ENCODE data around the gene TBXAS1.

The TBXAS1 gene

GRCh38 chr7:140062528-140063299, 233.7 kb downstream of the TBXAS1 start, which contains the start of gene PARP12 (continued):
- TF ChIP-seq, protein P1, sequence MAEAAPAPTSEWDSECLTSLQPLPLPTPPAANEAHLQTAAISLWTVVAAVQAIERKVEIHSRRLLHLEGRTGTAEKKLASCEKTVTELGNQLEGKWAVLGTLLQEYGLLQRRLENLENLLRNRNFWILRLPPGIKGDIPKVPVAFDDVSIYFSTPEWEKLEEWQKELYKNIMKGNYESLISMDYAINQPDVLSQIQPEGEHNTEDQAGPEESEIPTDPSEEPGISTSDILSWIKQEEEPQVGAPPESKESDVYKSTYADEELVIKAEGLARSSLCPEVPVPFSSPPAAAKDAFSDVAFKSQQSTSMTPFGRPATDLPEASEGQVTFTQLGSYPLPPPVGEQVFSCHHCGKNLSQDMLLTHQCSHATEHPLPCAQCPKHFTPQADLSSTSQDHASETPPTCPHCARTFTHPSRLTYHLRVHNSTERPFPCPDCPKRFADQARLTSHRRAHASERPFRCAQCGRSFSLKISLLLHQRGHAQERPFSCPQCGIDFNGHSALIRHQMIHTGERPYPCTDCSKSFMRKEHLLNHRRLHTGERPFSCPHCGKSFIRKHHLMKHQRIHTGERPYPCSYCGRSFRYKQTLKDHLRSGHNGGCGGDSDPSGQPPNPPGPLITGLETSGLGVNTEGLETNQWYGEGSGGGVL (tag by site-specific recombination; IDR thresholded peaks at IDR 0.05) = no peak; the same call in 1 of the 2 replicates
- TF ChIP-seq ZNF843 (tag by site-specific recombination; IDR thresholded peaks at IDR 0.05) (no peak), ZNF768 (tag by site-specific recombination; IDR thresholded peaks at IDR 0.05) (no peak), ZNF404 (tag by site-specific recombination; IDR thresholded peaks at IDR 0.05) (no peak), PATZ1 (tag by site-specific recombination; IDR thresholded peaks at IDR 0.05) (peak; percentile 65), ZBTB21 (tag by site-specific recombination; IDR thresholded peaks at IDR 0.05) (no peak), ZNF391 (tag by site-specific recombination; IDR thresholded peaks at IDR 0.05; ENCODE audit: borderline replicate concordance, low read depth) (no peak), ZNF24 (tag by site-specific recombination; IDR thresholded peaks at IDR 0.05) (peak; percentile 43; the same call in 1 of the 2 replicates), ZNF335 (tag by site-specific recombination; conservative IDR thresholded peaks at IDR 0.05) (no peak), ZNF140 (tag by site-specific recombination; IDR thresholded peaks at IDR 0.05) (no peak), ZNF677 (tag by site-specific recombination; IDR thresholded peaks at IDR 0.05) (no peak; the same call in 1 of the 2 replicates), ZNF521 (tag by site-specific recombination; IDR thresholded peaks at IDR 0.05) (no peak), ZNF311 (tag by site-specific recombination; IDR thresholded peaks at IDR 0.05; ENCODE audit: borderline replicate concordance) (no peak), ZFP3 (tag by site-specific recombination; IDR thresholded peaks at IDR 0.05; ENCODE audit: low read depth) (no peak), SP7 (tag by site-specific recombination; IDR thresholded peaks at IDR 0.05) (peak; percentile 28), ZNF837 (tag by site-specific recombination; IDR thresholded peaks at IDR 0.05) (no peak), ZNF423 (tag by site-specific recombination; IDR thresholded peaks at IDR 0.05) (no peak), OSR2 (tag by site-specific recombination; IDR thresholded peaks at IDR 0.05) (0 out of 2 replicates have a peak, but pooled peaks have one; percentile 28), MZF1 (tag by site-specific recombination; IDR thresholded peaks at IDR 0.05; ENCODE audit: borderline replicate concordance) (no peak), ZNF777 (tag by site-specific recombination; IDR thresholded peaks at IDR 0.05; ENCODE audit: borderline replicate concordance) (peak; percentile 95; the same call in 1 of the 2 replicates), ZNF473 (tag by site-specific recombination; IDR thresholded peaks at IDR 0.05) (no peak), YY2 (tag by site-specific recombination; IDR thresholded peaks at IDR 0.05) (peak; percentile 27; the same call in 1 of the 2 replicates), ZNF2 (tag by site-specific recombination; IDR thresholded peaks at IDR 0.05) (no peak), ZNF624 (tag by site-specific recombination; IDR thresholded peaks at IDR 0.05) (no peak), PRDM1 (tag by site-specific recombination; IDR thresholded peaks at IDR 0.05) (no peak), MYNN (tag by site-specific recombination; IDR thresholded peaks at IDR 0.05; ENCODE audit: borderline replicate concordance) (no peak), ZNF169 (tag by site-specific recombination; IDR thresholded peaks at IDR 0.05) (no peak), IKZF3 (tag by site-specific recombination; IDR thresholded peaks at IDR 0.05) (0 out of 2 replicates have a peak, but pooled peaks have one; percentile 34)
- TF ChIP-seq, protein P2, sequence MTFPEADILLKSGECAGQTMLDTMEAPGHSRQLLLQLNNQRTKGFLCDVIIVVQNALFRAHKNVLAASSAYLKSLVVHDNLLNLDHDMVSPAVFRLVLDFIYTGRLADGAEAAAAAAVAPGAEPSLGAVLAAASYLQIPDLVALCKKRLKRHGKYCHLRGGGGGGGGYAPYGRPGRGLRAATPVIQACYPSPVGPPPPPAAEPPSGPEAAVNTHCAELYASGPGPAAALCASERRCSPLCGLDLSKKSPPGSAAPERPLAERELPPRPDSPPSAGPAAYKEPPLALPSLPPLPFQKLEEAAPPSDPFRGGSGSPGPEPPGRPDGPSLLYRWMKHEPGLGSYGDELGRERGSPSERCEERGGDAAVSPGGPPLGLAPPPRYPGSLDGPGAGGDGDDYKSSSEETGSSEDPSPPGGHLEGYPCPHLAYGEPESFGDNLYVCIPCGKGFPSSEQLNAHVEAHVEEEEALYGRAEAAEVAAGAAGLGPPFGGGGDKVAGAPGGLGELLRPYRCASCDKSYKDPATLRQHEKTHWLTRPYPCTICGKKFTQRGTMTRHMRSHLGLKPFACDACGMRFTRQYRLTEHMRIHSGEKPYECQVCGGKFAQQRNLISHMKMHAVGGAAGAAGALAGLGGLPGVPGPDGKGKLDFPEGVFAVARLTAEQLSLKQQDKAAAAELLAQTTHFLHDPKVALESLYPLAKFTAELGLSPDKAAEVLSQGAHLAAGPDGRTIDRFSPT (tag by site-specific recombination; IDR thresholded peaks at IDR 0.05) = no peak
- TF ChIP-seq, protein P3, sequence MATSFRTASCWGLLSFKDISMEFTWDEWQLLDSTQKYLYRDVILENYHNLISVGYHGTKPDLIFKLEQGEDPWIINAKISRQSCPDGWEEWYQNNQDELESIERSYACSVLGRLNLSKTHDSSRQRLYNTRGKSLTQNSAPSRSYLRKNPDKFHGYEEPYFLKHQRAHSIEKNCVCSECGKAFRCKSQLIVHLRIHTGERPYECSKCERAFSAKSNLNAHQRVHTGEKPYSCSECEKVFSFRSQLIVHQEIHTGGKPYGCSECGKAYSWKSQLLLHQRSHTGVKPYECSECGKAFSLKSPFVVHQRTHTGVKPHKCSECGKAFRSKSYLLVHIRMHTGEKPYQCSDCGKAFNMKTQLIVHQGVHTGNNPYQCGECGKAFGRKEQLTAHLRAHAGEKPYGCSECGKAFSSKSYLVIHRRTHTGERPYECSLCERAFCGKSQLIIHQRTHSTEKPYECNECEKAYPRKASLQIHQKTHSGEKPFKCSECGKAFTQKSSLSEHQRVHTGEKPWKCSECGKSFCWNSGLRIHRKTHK (tag by site-specific recombination; IDR thresholded peaks at IDR 0.05) = no peak
- TF ChIP-seq, protein P4, sequence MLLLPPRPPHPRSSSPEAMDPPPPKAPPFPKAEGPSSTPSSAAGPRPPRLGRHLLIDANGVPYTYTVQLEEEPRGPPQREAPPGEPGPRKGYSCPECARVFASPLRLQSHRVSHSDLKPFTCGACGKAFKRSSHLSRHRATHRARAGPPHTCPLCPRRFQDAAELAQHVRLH (tag by site-specific recombination; IDR thresholded peaks at IDR 0.05) = no peak
- TF ChIP-seq, protein P5, sequence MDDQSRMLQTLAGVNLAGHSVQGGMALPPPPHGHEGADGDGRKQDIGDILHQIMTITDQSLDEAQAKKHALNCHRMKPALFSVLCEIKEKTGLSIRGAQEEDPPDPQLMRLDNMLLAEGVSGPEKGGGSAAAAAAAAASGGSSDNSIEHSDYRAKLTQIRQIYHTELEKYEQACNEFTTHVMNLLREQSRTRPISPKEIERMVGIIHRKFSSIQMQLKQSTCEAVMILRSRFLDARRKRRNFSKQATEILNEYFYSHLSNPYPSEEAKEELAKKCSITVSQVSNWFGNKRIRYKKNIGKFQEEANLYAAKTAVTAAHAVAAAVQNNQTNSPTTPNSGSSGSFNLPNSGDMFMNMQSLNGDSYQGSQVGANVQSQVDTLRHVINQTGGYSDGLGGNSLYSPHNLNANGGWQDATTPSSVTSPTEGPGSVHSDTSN (CRISPR knock-in tag; IDR thresholded peaks at IDR 0.05) = peak; percentile 92
